Endothelial cell (in vitro differentiated cells): ENCODE data around the gene PRAF2. TPM values are rescaled to one million over a fixed set of nuclear protein-coding genes. Genes with fewer than 3 reads are reported as not detected.

Experiments used
- DNase-seq: peaks from one replicate; pipeline ENCODE4 v3.0.0; 2021; ENCODE audit warnings: low spot score
- H3K27ac Mint-ChIP-seq: one replicate; pipeline ENCODE4 v1.8.0; 2021; ENCODE audit warnings: mixed read lengths, inconsistent platforms; ENCODE audit not compliant: unreplicated experiment
- H3K27me3 Mint-ChIP-seq: one replicate; pipeline ENCODE4 v1.8.0; 2021; ENCODE audit warnings: mild to moderate bottlenecking, moderate library complexity, mixed read lengths, inconsistent platforms; ENCODE audit not compliant: unreplicated experiment
- H3K36me3 Mint-ChIP-seq: one replicate; pipeline ENCODE4 v1.8.0; 2021; ENCODE audit warnings: mild to moderate bottlenecking, low read depth, mixed read lengths, inconsistent platforms; ENCODE audit not compliant: unreplicated experiment
- H3K4me1 Mint-ChIP-seq: one replicate; pipeline ENCODE4 v1.8.0; 2021; ENCODE audit warnings: mild to moderate bottlenecking, mixed read lengths, inconsistent platforms; ENCODE audit not compliant: unreplicated experiment
- H3K4me3 Mint-ChIP-seq: one replicate; pipeline ENCODE4 v1.8.0; 2021; ENCODE audit warnings: mild to moderate bottlenecking, mixed read lengths, inconsistent platforms; ENCODE audit not compliant: unreplicated experiment
- H3K9me3 Mint-ChIP-seq: one replicate; pipeline ENCODE4 v1.8.0; 2021; ENCODE audit warnings: mixed read lengths, inconsistent platforms; ENCODE audit not compliant: unreplicated experiment
- total RNA-seq: library from RNA; stranded (reverse); fragmentation: NEBNext Ultra II Directional; extraction: Animal tissue kit (Norgen Biotek cat#: 25700); gene quantifications from one replicate; pipeline ENCODE4 v1.2.1, GENCODE V29; 2021; ENCODE audit not compliant: unreplicated experiment
- TF ChIP-seq, protein P1 (sequence below): fragments of 200-600 bp; sonication (generic); IDR thresholded peaks from one replicate; pipeline ENCODE4 v1.5.0; 2021; ENCODE audit warnings: antibody characterized with exemption; ENCODE audit not compliant: unreplicated experiment

PRAF2 gene
- total RNA-seq, 1 donor from 2014 or later, result 22.3 TPM

DNA sequence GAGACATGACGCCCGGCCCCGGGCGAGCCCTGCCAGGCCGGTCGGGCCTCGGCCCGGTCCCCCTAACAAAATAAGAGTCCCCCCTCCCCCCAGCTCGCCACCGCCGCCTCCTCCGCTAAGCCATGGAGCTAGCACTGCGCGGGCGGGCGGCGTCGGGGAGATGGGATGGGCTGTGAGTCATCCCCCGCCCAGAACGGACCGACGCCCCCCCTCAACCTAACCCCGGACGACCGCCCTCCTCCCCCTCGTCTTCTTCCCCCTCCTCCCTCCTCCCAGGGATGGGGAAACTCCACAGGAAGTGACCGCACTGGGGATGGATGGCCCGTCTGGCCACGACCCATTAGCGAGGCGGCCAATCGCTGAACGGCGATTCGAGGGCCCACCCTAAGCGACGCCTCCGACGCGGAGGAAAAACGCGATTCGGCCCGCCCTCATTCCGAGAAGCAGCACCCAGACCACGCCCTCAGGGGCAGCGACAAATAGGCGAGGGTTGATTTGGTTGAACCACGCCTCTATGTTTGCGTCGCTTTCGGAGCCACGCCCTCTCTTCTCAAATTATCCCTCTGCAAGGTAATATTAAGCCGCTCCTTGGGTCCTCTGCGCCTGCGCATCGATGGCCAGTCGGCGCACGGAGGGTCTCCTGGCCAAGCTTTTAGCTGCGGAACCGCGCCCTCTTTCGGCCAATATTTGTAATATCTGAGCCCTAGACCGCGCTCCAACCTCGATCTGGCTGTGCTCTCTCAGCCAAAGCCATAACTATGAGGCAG, 30.4 kb downstream of the PRAF2 start, which contains the start of gene TFE3:
TFE3 (minus strand) TSS at position 138 of the 767 bp plus-strand sequence; CDS start at position 7, 131 bp downstream.
- Mint-ChIP-seq H3K4me3 (peak within 1 kb of the TSS; percentile 95), H3K9me3 (no peaks in the 10 kb centered on the region), H3K27me3 (peaks cover 8% of the 10 kb centered on the region), H3K27ac (peak within 1 kb of the TSS; percentile 93), H3K4me1 (peaks cover 28% of the 10 kb centered on the region), H3K36me3 (peaks cover 5% of the 10 kb centered on the region)
- DNase-seq, result peak; percentile 87
- TF ChIP-seq, protein P1, sequence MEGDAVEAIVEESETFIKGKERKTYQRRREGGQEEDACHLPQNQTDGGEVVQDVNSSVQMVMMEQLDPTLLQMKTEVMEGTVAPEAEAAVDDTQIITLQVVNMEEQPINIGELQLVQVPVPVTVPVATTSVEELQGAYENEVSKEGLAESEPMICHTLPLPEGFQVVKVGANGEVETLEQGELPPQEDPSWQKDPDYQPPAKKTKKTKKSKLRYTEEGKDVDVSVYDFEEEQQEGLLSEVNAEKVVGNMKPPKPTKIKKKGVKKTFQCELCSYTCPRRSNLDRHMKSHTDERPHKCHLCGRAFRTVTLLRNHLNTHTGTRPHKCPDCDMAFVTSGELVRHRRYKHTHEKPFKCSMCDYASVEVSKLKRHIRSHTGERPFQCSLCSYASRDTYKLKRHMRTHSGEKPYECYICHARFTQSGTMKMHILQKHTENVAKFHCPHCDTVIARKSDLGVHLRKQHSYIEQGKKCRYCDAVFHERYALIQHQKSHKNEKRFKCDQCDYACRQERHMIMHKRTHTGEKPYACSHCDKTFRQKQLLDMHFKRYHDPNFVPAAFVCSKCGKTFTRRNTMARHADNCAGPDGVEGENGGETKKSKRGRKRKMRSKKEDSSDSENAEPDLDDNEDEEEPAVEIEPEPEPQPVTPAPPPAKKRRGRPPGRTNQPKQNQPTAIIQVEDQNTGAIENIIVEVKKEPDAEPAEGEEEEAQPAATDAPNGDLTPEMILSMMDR, result peak; percentile 25

DNA sequence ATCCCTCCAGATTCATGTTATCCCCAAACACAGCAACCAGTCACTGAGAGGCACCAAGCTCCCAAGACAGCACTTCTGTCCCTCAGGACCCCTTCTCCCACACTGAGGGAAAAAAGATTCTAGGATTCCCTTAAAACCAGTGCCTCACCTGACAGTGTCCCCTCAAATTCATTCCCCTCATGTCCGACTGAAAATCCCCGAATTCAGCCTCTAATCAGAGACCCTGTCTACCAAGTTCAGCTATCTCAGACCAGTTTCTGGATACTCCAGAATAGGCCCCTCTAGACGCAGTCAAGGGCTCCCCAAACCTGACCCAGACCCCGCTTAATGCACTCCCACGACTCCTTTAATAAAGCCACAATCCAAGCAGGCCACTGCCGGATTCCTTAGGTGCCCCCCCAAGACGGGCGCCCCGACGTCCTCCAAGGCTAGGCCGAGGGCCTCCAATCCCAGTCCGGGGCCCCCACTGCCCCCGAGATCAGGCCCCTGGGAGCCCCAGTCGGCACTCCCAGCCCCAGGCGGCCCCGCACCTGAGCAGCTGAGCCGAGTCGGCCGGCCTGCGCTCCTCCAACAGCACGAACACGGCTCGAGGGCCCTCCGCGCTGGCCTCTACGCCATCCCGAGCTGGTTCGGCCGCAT, 31.1 kb downstream of the PRAF2 start:
- DNase-seq, result no peak
- Mint-ChIP-seq H3K27me3 (peaks cover 10% of the 10 kb centered on the region), H3K9me3 (no peaks in the 10 kb centered on the region), H3K27ac (peak overlapping the region; percentile 93), H3K4me3 (peak overlapping the region; percentile 95), H3K36me3 (peaks cover 9% of the 10 kb centered on the region), H3K4me1 (peaks cover 28% of the 10 kb centered on the region)
- TF ChIP-seq, protein P1, result no peak

DNA sequence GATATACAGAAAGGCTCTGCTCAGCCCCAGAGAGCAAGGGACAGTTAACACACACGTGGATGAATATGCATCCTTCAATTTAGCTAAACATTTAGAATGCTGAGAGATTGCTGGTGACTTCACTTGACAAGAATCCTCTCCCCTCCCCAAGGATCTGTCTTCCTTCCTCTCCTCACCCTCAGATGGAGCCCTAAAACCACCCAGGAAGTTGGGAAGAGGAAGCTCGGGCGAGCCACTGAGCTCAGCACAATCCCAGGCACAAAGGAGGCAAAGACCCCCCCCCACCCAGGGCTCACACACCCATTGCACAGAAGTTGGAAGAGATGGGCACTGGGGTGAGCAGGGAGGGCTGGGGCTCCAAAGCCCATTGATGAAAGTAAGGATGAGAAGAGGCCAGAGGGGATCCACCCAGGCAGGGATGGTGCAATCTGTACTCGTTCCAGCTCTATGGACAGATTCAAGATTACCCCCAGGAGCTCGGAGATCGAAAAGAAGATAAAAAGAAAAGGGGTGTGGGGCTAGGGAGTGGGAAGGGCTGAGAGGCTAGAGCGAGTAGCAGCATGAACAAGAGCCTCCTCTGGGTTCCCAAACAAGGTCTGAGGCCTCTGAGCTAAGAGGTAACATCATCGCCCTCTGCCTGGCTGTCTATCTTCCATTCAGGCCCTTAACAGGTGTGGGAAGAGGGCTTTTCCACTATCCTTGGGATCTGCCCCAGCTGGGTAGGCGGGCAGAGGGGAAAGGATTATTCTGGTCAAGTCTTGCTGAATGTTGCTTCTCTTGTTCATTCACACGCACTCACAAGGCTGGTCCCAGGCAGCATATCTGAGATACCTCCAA, 31.8 kb downstream of the PRAF2 start:
- Mint-ChIP-seq H3K4me3 (peak overlapping the region; percentile 95), H3K36me3 (peaks cover 10% of the 10 kb centered on the region), H3K4me1 (peaks cover 28% of the 10 kb centered on the region), H3K9me3 (no peaks in the 10 kb centered on the region), H3K27ac (peak overlapping the region; percentile 93), H3K27me3 (peaks cover 11% of the 10 kb centered on the region)
- no peak for DNase-seq
- TF ChIP-seq, protein P1, result no peak

DNA sequence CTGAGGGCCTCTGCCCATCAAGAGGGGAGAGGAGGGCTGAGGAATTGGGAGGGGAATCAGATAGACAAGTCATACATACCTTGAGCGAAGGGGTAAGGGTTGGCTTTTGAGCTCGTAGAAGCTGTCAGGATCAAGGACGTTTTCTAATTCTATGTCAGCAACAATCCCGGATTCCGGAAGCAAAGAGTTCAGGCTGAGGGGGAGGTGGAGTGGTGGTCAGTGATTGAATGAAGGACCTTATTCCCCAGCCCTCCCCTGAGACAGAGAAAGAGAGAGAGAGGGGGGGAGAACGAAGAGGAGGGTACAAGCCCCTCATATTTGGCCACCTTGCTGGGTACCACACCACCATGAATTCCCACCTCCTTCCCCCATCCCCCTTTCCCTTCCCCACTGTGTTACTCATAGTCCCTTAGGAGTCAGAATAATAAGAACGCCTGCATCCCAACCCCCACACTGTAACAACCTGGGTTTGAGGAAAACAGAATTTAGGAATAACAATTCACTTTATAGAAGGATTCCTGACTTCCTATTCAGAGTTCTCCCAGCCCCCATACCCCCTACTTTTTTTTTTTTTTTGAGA, 33.3 kb downstream of the PRAF2 start:
- DNase-seq, result no peak
- Mint-ChIP-seq H3K4me3 (peak overlapping the region; percentile 79), H3K27ac (peak overlapping the region; percentile 95), H3K9me3 (no peaks in the 10 kb centered on the region), H3K27me3 (peaks cover 11% of the 10 kb centered on the region), H3K36me3 (peaks cover 10% of the 10 kb centered on the region), H3K4me1 (peaks cover 28% of the 10 kb centered on the region)
- TF ChIP-seq, protein P1, result no peak
